ENCODE results near the gene VPS37C.

DNA sequence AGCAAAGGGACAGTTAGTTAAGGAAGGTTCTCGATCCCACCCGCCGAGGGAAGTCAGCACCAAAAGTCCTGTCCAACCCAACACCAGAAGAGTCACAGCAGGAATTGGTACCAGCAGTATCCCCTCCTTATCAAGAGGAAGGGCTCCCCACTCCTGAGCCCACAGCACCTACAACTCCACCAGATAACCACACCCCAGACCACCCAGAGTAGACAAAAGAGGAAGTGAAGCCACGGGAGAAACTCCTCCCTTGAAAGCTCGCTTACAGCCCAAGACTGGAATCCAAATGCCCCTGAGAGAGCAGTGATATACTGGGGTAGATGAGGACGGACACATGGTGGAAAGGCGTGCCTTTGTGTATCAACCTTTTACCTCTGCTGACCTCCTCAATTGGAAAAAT is 66.2 kb downstream of the VPS37C start:
- TF ChIP-seq, protein P1, sequence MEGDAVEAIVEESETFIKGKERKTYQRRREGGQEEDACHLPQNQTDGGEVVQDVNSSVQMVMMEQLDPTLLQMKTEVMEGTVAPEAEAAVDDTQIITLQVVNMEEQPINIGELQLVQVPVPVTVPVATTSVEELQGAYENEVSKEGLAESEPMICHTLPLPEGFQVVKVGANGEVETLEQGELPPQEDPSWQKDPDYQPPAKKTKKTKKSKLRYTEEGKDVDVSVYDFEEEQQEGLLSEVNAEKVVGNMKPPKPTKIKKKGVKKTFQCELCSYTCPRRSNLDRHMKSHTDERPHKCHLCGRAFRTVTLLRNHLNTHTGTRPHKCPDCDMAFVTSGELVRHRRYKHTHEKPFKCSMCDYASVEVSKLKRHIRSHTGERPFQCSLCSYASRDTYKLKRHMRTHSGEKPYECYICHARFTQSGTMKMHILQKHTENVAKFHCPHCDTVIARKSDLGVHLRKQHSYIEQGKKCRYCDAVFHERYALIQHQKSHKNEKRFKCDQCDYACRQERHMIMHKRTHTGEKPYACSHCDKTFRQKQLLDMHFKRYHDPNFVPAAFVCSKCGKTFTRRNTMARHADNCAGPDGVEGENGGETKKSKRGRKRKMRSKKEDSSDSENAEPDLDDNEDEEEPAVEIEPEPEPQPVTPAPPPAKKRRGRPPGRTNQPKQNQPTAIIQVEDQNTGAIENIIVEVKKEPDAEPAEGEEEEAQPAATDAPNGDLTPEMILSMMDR (IDR thresholded peaks at IDR 0.05), result no peak
- no peak for TF ChIP-seq POLR2AphosphoS5 (IDR thresholded peaks at IDR 0.05)
